Loucy (cell line): ENCODE results near the gene RPL22.

ENCODE experiments used
- H2AFZ ChIP-seq: fragments of 200-600 bp; sonication (generic); 2 replicates; pipeline ENCODE4 v1.6.0; 2016; ENCODE audit warnings: antibody characterized with exemption, mild to moderate bottlenecking, low read length, moderate library complexity
- H3F3A ChIP-seq: fragments of 200-600 bp; 2 replicates; pipeline ENCODE4 v1.6.0; 2016; ENCODE audit warnings: antibody characterized with exemption, low read depth, mild to moderate bottlenecking
- H3K27me3 ChIP-seq: fragments of 200-600 bp; sonication (generic); 2 replicates; pipeline ENCODE4 v1.6.1; 2014; ENCODE audit warnings: low read length, mild to moderate bottlenecking; ENCODE audit not compliant: insufficient read depth, poor library complexity, severe bottlenecking
- H3K36me3 ChIP-seq: fragments of 200-600 bp; sonication (generic); 2 replicates; pipeline ENCODE4 v1.6.1; 2016; ENCODE audit warnings: low read length; ENCODE audit not compliant: insufficient read depth
- H3K4me1 ChIP-seq: fragments of 200-600 bp; sonication (generic); 2 replicates; pipeline ENCODE4 v1.5.1; 2014; ENCODE audit warnings: low read length, mild to moderate bottlenecking; ENCODE audit not compliant: insufficient read depth, poor library complexity, severe bottlenecking
- H3K4me2 ChIP-seq: fragments of 200-600 bp; sonication (generic); 2 replicates; pipeline ENCODE4 v1.6.0; 2014; ENCODE audit warnings: antibody characterized with exemption, low read length, low read depth, mild to moderate bottlenecking; ENCODE audit not compliant: poor library complexity, severe bottlenecking
- H3K4me3 ChIP-seq: fragments of 200-600 bp; sonication (generic); 2 replicates; pipeline ENCODE4 v1.5.1; 2014; ENCODE audit warnings: low read length, mild to moderate bottlenecking, mixed read lengths; ENCODE audit not compliant: poor library complexity, severe bottlenecking
- H3K79me2 ChIP-seq: fragments of 200-600 bp; sonication (generic); 2 replicates; pipeline ENCODE4 v1.6.1; 2014; ENCODE audit warnings: low read length; ENCODE audit not compliant: insufficient read depth
- H3K9ac ChIP-seq: fragments of 200-600 bp; sonication (generic); 2 replicates; pipeline ENCODE4 v1.6.0; 2014; ENCODE audit warnings: mild to moderate bottlenecking, low read depth, low read length, moderate library complexity; ENCODE audit not compliant: poor library complexity, severe bottlenecking
- H3K9me2 ChIP-seq: fragments of 200-600 bp; sonication (generic); replicated peaks from 2 replicates; pipeline ENCODE4 v1.6.1; 2016; ENCODE audit warnings: low read depth, low read length, mixed read lengths
- H3K9me3 ChIP-seq: fragments of 200-600 bp; sonication (generic); 2 replicates; pipeline ENCODE4 v1.6.1; 2014; ENCODE audit warnings: mild to moderate bottlenecking, antibody characterized with exemption, low read length, low read depth; ENCODE audit not compliant: insufficient read depth
- H4K20me1 ChIP-seq: fragments of 200-600 bp; sonication (generic); 2 replicates; pipeline ENCODE4 v1.6.0; 2014; ENCODE audit warnings: antibody characterized with exemption, low read length, mild to moderate bottlenecking; ENCODE audit not compliant: insufficient read depth, poor library complexity, severe bottlenecking
- EZH2phosphoT487 ChIP-seq: fragments of 200-600 bp; IDR thresholded peaks from 2 replicates; pipeline ENCODE4 v1.6.1; 2018; ENCODE audit warnings: antibody characterized with exemption, mild to moderate bottlenecking, moderate library complexity, borderline replicate concordance
- TF ChIP-seq, protein P1 (sequence below): fragments of 200-600 bp; sonication (generic); conservative IDR thresholded peaks from 2 replicates; pipeline ENCODE4 v1.5.1; 2014; ENCODE audit warnings: mild to moderate bottlenecking, antibody characterized with exemption, low read length

RPL22 gene

DNA sequence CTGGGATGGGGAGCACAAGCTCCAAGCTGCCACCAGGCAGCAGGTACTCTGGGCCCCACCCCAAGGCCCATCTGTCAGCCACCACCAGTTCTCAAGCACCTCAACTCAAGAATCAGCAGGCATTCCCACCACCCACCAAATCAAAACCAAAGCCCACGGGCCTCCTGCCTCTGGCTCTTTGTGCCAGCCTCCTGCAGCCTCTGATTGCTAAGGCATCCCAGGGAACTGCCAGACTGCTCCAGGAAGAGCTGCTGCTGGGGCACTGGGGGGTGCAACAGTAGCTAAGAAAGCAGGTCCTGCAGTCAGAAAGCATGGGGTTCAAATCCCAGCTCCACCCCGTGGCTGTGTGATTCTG, 54.0 kb downstream of the RPL22 start:
- H3K27me3 ChIP-seq, result no peaks in the 10 kb centered on the region

DNA sequence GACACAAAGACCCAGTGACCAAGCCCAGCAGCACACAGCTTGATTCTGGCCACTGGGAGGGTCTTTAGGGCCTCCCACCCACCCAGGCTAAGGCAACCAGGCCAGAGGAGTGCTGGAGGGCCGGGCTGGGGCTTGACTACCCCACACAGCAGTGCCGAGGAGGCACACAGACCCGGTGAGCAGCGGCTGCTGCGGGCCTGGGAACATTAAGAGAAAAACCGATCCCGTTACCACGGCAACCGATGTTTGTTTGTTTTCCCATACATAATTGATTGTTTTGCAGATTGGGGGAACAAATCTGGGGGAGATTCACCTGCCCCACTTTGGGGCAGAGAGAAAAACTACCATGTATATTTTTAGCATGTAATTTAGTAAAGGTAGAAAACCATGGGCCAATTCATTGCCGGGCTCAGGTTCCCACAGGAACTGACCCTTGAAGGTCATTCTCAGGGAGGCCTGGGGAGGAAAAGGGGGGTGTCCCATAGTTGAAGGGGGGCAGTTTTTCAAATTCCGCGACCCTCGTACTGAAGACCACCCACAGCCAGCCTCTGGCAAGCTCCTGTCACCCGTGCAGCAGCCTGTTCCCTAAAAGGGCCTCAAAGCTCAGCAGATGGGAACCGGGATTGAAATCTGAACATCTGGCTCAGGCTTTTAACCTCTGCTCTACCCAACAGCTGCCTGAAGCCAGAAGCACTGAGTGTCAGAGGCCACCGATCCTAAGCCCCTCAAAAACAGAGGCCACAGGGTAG, 54.6 kb downstream of the RPL22 start:
- Histone ChIP-seq H3K27me3 (no peaks in the 10 kb centered on the region), H3K9me2 (no peaks in the 10 kb centered on the region), H3F3A (no peaks in the 10 kb centered on the region)

More for the DNA sequence above, 54.0 kb downstream of the RPL22 start:
- H3K9me2 ChIP-seq, result no peaks in the 10 kb centered on the region
- H3K4me2 ChIP-seq, result no peak overlapping the region
- no peak overlapping the region for H3K9ac ChIP-seq
- no peak for TF ChIP-seq EZH2phosphoT487
- TF ChIP-seq, protein P1, sequence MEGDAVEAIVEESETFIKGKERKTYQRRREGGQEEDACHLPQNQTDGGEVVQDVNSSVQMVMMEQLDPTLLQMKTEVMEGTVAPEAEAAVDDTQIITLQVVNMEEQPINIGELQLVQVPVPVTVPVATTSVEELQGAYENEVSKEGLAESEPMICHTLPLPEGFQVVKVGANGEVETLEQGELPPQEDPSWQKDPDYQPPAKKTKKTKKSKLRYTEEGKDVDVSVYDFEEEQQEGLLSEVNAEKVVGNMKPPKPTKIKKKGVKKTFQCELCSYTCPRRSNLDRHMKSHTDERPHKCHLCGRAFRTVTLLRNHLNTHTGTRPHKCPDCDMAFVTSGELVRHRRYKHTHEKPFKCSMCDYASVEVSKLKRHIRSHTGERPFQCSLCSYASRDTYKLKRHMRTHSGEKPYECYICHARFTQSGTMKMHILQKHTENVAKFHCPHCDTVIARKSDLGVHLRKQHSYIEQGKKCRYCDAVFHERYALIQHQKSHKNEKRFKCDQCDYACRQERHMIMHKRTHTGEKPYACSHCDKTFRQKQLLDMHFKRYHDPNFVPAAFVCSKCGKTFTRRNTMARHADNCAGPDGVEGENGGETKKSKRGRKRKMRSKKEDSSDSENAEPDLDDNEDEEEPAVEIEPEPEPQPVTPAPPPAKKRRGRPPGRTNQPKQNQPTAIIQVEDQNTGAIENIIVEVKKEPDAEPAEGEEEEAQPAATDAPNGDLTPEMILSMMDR, result no peak
- H3F3A ChIP-seq, result no peaks in the 10 kb centered on the region
- no peaks in the 10 kb centered on the region for H3K4me1 ChIP-seq
- no peaks in the 10 kb centered on the region for H3K36me3 ChIP-seq
- H4K20me1 ChIP-seq, result no peaks in the 10 kb centered on the region
- no peak overlapping the region for H3K4me3 ChIP-seq
- H3K79me2 ChIP-seq, result no peaks in the 10 kb centered on the region
- H2AFZ ChIP-seq, result no peak overlapping the region
- H3K9me3 ChIP-seq, result no peaks in the 10 kb centered on the region

DNA sequence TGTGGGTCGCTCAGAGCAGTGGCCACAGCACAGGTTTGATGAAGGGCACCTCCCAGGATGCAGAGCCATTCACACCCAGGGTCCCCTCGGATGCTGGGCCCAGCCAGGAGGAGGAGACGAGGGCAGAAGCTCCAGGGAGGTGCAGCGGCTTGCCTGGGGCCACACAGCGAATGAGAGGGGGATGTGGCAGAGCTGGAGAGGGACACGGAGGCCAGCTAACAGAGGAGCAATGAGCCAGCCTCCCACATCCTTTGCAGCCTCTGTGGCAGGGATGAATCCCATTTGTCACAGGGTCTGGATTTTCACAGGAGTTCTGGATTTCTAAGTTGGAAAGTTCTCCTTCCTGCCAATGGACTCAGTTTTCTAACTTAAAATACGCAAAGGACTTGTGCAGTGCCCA, 55.2 kb downstream of the RPL22 start:
- Histone ChIP-seq H3K9me3 (no peaks in the 10 kb centered on the region), H3K4me2 (no peak overlapping the region), H3K9ac (no peak overlapping the region), H3K79me2 (no peaks in the 10 kb centered on the region), H3K27me3 (no peaks in the 10 kb centered on the region), H3K4me3 (no peak overlapping the region), H3K9me2 (no peaks in the 10 kb centered on the region), H3K4me1 (no peaks in the 10 kb centered on the region), H4K20me1 (no peaks in the 10 kb centered on the region), H3F3A (no peaks in the 10 kb centered on the region), H2AFZ (no peak overlapping the region), H3K36me3 (no peaks in the 10 kb centered on the region)
- TF ChIP-seq EZH2phosphoT487, result no peak
- TF ChIP-seq, protein P1, result no peak

More for the DNA sequence above, 54.6 kb downstream of the RPL22 start:
- no peaks in the 10 kb centered on the region for H3K36me3 ChIP-seq
- no peaks in the 10 kb centered on the region for H3K4me1 ChIP-seq
- no peak overlapping the region for H3K4me2 ChIP-seq
- no peak overlapping the region for H3K9ac ChIP-seq
- H3K4me3 ChIP-seq, result no peak overlapping the region
- H3K9me3 ChIP-seq, result no peaks in the 10 kb centered on the region
- H4K20me1 ChIP-seq, result no peaks in the 10 kb centered on the region
- no peaks in the 10 kb centered on the region for H3K79me2 ChIP-seq
- no peak overlapping the region for H2AFZ ChIP-seq
- no peak for TF ChIP-seq EZH2phosphoT487
- TF ChIP-seq, protein P1, result no peak
